ENCODE measurements around the gene NEIL3. TPM values are rescaled to one million over a fixed set of nuclear protein-coding genes. Genes with fewer than 3 reads are reported as not detected.

Gene NEIL3
- total RNA-seq, 2 experiments from 2014 or later: 0.22 to 0.25 TPM

- H3K4me3 ChIP-seq (ENCODE audit: low read length): peak overlapping the region; percentile 48
Measured at GRCh38 chr4:177315767-177316464, 6.2 kb downstream of the NEIL3 start.

GRCh38 chr4:177320721-177321120 lies 11.0 kb downstream of the NEIL3 start:
- DNase-seq (no peak), ATAC-seq (ENCODE audit: poor library complexity) (no peak)
- H3K9me3 Mint-ChIP-seq: no peaks in the 10 kb centered on the region
- CTCF ChIA-PET: no interaction called here
- POLR2A ChIA-PET: interaction anchor here (2.1 kb wide), 1 partner anchor 11 kb away, joined by 14 read pairs; the partner anchor contains the start of gene NEIL3
- H3K4me3 ChIP-seq (ENCODE audit: low read length): no peak overlapping the region
- H3K27ac Mint-ChIP-seq: no peak overlapping the region
- H3K4me1 Mint-ChIP-seq (ENCODE audit: low read depth): peaks cover 74% of the 10 kb centered on the region
- no peak overlapping the region for H3K4me3 Mint-ChIP-seq
- H3K36me3 ChIP-seq (ENCODE audit: insufficient read depth, low read length): no peaks in the 10 kb centered on the region
- no peaks in the 10 kb centered on the region for H3K36me3 Mint-ChIP-seq (ENCODE audit: low read depth)
- no peak for TF ChIP-seq CTCF (IDR thresholded peaks at IDR 0.05)
- H3K27me3 Mint-ChIP-seq: no peaks in the 10 kb centered on the region
- H3K27me3 ChIP-seq (ENCODE audit: control insufficient read depth in 1 of 2, insufficient read depth in 2 of 2, low read length in 2 of 2): no peaks in the 10 kb centered on the region
- no peak overlapping the region for H3K27ac ChIP-seq (ENCODE audit: low read depth in 1 of 2, low read length in 2 of 2)
- no peaks in the 10 kb centered on the region for H3K9me3 ChIP-seq (ENCODE audit: control insufficient read depth in 1 of 2, insufficient read depth in 1 of 2, low read length in 2 of 2)
- intact Hi-C loops (cut with DNase I, micrococcal nuclease): no loop called here
- peaks cover 11% of the 10 kb centered on the region for H3K4me1 ChIP-seq (ENCODE audit: insufficient read depth, low read length)

More at GRCh38 chr4:177315767-177316464, 6.2 kb downstream of the NEIL3 start:
- no peak overlapping the region for H3K27ac ChIP-seq (ENCODE audit: low read depth in 1 of 2, low read length in 2 of 2)
- intact Hi-C loops (cut with DNase I, micrococcal nuclease): loop anchor here in 1 of 2 experiments (10.0 kb wide), 2 partner anchors 991 to 1121 kb away; partner anchors contain the start of gene SPATA4
- no peaks in the 10 kb centered on the region for H3K9me3 ChIP-seq (ENCODE audit: control insufficient read depth in 1 of 2, insufficient read depth in 1 of 2, low read length in 2 of 2)
- no peaks in the 10 kb centered on the region for H3K27me3 ChIP-seq (ENCODE audit: control insufficient read depth in 1 of 2, insufficient read depth in 2 of 2, low read length in 2 of 2)
- ChIA-PET CTCF (interaction anchor here (0.8 kb wide), 1 partner anchor 8 kb away, joined by 3 read pairs; no protein-coding TSS in a partner anchor), POLR2A (interaction anchor here (1.1 kb wide), 1 partner anchor 21 kb away, joined by 3 read pairs; no protein-coding TSS in a partner anchor)
- H3K36me3 Mint-ChIP-seq (ENCODE audit: low read depth): no peaks in the 10 kb centered on the region
- peaks cover 7% of the 10 kb centered on the region for H3K4me1 ChIP-seq (ENCODE audit: insufficient read depth, low read length)
- peaks cover 63% of the 10 kb centered on the region for H3K4me1 Mint-ChIP-seq (ENCODE audit: low read depth)
- ATAC-seq (ENCODE audit: poor library complexity) (peak; percentile 49), DNase-seq (peak in 2 of 14 experiments; percentile 24 to 33)
- no peaks in the 10 kb centered on the region for H3K9me3 Mint-ChIP-seq
- H3K36me3 ChIP-seq (ENCODE audit: insufficient read depth, low read length): no peaks in the 10 kb centered on the region
- H3K27me3 Mint-ChIP-seq: no peaks in the 10 kb centered on the region
- no peak for TF ChIP-seq CTCF (IDR thresholded peaks at IDR 0.05)
- H3K27ac Mint-ChIP-seq: peak overlapping the region; percentile 67
- H3K4me3 Mint-ChIP-seq: peak overlapping the region; percentile 80

- POLR2A ChIA-PET: interaction anchor here (1.1 to 2.7 kb wide), 4 partner anchors 9 to 121 kb away, joined by 4 to 11 read pairs (median 4); partner anchors contain the start of genes AGA and NEIL3
- H3K36me3 Mint-ChIP-seq (ENCODE audit: low read depth): no peaks in the 10 kb centered on the region
- no peak for TF ChIP-seq CTCF (IDR thresholded peaks at IDR 0.05)
- Histone ChIP-seq H3K36me3 (ENCODE audit: insufficient read depth, low read length) (no peaks in the 10 kb centered on the region), H3K27me3 (ENCODE audit: control insufficient read depth in 1 of 2, insufficient read depth in 2 of 2, low read length in 2 of 2) (no peaks in the 10 kb centered on the region), H3K9me3 (ENCODE audit: control insufficient read depth in 1 of 2, insufficient read depth in 1 of 2, low read length in 2 of 2) (no peaks in the 10 kb centered on the region), H3K4me1 (ENCODE audit: insufficient read depth, low read length) (peaks cover 11% of the 10 kb centered on the region), H3K4me3 (ENCODE audit: low read length) (no peak overlapping the region), H3K27ac (ENCODE audit: low read depth in 1 of 2, low read length in 2 of 2) (no peak overlapping the region)
- H3K4me1 Mint-ChIP-seq (ENCODE audit: low read depth): peaks cover 65% of the 10 kb centered on the region
- no peak overlapping the region for H3K27ac Mint-ChIP-seq
- CTCF ChIA-PET: no interaction called here
- DNase-seq: no peak
- intact Hi-C loops (cut with DNase I, micrococcal nuclease): no loop called here
- no peak overlapping the region for H3K4me3 Mint-ChIP-seq
- no peaks in the 10 kb centered on the region for H3K27me3 Mint-ChIP-seq
- ATAC-seq (ENCODE audit: poor library complexity): no peak
- H3K9me3 Mint-ChIP-seq: no peaks in the 10 kb centered on the region
Measured at GRCh38 chr4:177321647-177322046, 12.0 kb downstream of the NEIL3 start.
